HG02852 (cell line): ENCODE results near the gene ERVW-1.

Experiments
- ATAC-seq: cut with Tn5 transposase; IDR thresholded peaks from one replicate; pipeline ENCODE4 v1.9.1; 2021; ENCODE audit warnings: mild to moderate bottlenecking, moderate library complexity; ENCODE audit not compliant: unreplicated experiment

ERVW-1 gene

GRCh38 chr7:92427193-92427592 is 50.6 kb downstream of the ERVW-1 start:
- ATAC-seq = no peak

DNA sequence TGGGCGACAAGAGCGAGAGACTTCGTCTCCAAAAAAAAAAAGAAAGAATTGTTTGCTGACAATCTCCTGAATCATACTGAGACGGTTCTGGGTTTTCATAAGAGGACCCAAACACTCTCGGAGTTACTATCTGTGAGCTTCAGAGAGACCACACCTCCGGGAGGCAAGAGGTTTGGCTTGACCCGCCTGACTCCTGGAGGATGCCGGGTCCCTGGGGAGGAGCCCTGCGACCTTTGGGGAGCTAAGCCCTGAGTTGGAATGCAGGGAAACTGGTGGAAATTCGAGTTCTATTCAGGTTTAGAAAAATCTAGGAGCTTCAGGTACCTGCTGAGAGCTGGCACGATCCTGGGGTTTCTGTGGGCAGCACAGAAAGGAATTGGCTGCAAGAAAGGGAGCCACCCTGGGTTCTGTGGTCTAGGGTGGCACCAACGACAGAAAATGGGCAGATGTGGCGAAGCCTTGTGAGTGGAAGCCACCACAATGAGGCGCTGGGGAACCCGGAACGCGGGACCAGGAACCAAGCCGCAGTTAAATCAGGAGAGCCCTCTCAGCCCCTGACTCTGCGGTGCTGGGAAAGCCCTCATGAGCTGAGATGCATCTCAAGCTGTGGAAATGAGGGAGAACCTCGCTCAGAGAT is 52.3 kb downstream of the ERVW-1 start:
- no peak for ATAC-seq

DNA sequence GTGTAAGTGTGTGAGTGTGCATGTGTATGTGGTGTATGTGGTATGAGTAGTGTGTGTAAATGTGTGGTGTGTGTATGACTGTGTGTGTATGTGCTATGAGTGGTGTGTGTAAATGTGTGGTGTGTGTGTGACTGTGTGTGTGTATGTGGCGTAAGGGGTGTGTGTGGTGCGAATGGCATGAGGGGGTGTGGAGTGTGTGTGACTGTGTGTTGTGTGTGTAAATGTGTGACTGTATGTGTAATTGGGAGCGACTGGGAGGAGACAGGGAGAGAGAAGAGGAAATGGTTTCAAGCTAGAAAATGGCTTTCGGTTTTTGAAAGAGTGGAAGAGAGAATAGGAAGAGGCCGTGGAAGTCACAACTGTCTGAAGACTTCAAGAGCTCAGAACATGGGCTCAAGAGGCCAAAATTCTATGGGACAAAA is 54.0 kb downstream of the ERVW-1 start:
- ATAC-seq = no peak

- ATAC-seq = no peak
These were observed 54.8 kb downstream of the ERVW-1 start for GRCh38 chr7:92422926-92423325.

DNA sequence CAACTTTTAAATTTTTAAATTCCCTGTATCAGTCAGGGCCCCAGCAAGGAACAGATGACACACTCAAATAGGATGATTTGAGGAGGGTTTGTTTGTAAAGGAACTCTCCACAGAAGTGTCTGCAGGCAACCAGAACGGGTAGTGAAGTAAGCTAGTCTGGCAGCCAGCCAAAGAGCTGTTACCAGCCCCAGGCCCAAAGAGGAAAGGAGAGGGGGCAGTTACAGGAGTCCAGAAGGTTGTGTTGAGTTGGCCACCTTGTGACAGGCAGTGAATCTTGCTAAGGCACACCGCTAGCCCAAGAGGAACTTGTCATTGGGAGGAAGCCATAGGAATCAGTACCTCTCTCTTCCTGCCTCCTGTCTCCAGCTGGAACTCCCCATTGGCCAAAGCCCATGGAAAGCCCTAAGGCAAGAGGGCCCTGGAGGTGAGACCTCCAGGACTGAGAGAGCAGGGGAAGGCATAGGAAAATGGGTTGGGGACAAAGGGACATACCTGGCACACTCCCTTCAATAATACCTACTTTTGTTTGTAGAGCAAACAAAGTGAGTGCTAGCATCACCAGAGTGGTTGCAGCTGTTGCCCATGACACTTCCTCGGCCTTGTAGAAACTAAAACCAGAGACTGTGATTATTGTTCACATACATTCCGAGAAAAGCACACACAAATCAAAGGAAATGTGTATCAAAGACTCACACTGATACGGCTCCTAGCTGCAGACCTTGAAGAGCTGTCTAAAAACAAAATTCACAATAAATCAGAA is 55.9 kb downstream of the ERVW-1 start:
- ATAC-seq = no peak
